Ecto neural progenitor cell (in vitro differentiated cells): Measurements from ENCODE around the gene PTPRG.
"Not testable (repeated sequence)": the region's sequence is repeated elsewhere in the genome, so short reads cannot be mapped to it uniquely, and the experiment has no call there.

Experiments
- DNase-seq: peaks from one replicate; pipeline ENCODE4 v3.0.0-alpha.2; 2018; ENCODE audit warnings: low spot score

The PTPRG gene

GRCh38 chr3:61561374-61562041, at the start of gene PTPRG:
Gene PTPRG (plus strand): TSS chr3:61561571. CDS start chr3:61562288, 717 bp downstream.
- DNase-seq = no peak

DNA sequence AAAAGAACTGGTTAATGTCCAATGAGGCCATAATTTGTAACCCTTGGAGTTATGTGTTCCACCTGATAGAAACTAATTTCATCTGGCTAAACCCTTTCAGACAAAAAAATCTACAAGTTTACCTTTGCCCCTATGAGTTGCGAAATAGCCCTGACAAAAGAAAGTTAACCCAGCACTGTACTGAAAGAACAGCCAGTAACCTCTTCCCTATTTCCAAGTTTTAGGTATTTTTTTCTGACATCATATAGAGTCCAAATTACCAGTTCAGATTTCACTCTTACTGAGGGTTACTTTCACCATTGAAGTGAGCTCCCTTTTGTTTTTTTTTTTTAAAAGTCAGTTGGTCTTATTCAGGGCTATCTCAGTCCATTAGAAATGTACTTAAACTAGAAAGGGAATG, 42.8 kb upstream of the PTPRG start:
- DNase-seq = no peak

- no peak for DNase-seq
These were observed 40.3 kb upstream of the PTPRG start for GRCh38 chr3:61520966-61521628.

GRCh38 chr3:61522060-61522459, 39.3 kb upstream of the PTPRG start:
- no peak for DNase-seq

DNA sequence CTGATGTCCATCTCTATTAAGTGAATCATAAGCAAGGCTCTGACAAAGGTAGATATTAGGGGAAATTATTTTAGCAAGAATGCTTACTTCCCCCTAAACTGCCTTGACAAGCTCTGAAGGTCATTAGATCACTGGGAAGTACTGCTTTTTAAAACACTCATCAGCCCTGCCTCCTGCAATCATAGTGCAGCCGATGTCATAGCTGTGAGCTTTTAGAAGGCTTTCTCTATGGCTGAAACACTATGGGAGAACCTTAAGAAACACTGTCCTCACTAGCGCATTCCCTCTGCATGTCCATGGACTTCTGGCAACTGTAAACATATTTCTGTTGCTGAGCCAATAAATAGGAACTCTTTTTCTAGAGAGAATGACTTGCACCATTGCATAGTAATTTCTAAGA, 38.7 kb upstream of the PTPRG start:
- no peak for DNase-seq

DNA sequence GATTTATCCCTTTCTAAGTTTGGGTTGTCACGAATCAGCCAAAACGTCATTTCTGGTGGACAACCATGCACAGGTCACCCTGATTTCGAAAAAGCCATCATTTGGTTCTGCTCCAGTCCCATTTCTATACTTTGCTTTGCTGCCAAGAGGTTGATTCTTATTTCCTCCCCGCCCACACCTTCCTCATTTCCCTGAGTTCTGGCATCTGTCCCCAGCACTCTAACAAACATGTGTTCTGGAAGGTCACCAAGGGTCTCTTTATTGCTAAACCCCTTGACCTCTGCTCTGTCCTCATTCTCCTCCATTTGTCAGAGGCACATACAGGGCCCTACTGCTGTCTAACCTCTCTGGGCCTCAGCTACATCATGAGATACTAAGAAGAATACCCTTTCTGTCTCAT, 36.4 kb upstream of the PTPRG start:
- DNase-seq = no peak

DNA sequence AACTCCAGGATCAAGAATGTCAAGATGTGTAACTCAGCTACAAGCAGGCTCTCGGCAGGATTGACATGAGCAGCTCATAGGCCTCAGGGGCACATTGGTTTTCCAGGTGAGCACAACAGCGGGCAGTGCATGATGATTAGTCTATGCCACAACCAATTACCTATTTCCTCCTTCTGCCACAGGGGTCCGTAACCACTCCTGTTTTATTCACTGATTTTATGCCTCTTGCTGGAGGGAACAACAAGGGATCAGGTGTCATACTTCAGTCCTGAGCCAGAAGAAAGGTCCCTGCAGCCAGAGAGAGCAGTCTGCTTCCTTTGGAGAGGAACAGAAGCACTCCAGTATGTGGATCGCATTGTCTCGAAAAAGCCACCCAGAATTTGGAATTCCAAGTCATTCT, 35.1 kb upstream of the PTPRG start:
- no peak for DNase-seq

GRCh38 chr3:61527011-61527410, 34.4 kb upstream of the PTPRG start:
- no peak for DNase-seq

GRCh38 chr3:61530355-61530754, 31.0 kb upstream of the PTPRG start:
- DNase-seq = no peak

DNA sequence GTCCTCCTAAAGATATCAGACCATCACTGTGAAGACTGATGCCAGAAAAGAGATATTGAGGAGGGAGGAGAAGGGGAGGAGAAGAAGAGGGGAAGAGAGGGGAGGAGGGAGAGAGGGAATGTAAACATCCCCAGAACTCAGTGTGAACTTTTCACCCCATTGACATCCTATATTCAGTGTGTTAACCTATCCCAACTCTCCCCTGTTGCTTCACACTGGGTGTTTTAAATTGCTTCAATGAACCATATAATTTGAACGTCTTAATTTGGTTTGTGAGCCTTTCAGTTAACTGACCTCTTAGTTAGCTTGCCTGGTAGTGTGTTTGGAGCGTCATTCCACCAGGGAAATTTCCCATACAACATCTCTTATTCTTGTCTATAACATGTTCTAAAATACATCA, 29.8 kb upstream of the PTPRG start:
- DNase-seq = no peak

- DNase-seq = no peak
These were observed 28.5 kb upstream of the PTPRG start for GRCh38 chr3:61532739-61533500.

- no peak for DNase-seq
These were observed 25.5 kb upstream of the PTPRG start for GRCh38 chr3:61535826-61536225.

GRCh38 chr3:61537366-61537765, 24.0 kb upstream of the PTPRG start:
- DNase-seq = no peak

- no peak for DNase-seq
These were observed 22.9 kb upstream of the PTPRG start for GRCh38 chr3:61538486-61538885.

DNA sequence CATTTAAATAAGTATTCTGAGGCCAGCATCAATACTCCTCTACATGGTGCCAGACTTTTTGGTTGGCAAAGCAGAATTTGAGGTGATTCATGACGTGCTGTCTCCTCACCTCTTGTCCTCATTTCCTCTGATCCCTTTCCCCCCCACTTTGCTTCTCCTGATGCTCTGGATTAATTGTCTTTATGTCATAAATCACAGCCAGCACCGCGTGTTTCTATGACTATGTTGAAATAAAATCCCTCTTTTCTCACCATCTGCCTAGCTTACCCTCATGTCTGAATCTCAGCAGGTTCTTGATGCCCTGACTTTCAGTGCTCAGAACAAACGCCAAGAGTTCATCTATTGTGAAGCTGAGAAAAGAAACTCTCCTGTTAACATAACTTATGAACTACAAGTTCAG, 19.7 kb upstream of the PTPRG start:
- no peak for DNase-seq

GRCh38 chr3:61545716-61546115, 15.7 kb upstream of the PTPRG start:
- DNase-seq = no peak

GRCh38 chr3:61547625-61548024, 13.7 kb upstream of the PTPRG start:
- DNase-seq = no peak

GRCh38 chr3:61552704-61553103, 8.7 kb upstream of the PTPRG start:
- DNase-seq = not testable (repeated sequence)

- no peak for DNase-seq
These were observed 2.1 kb upstream of the PTPRG start for GRCh38 chr3:61559136-61559731.

GRCh38 chr3:61560517-61561373, 626 bp upstream of the PTPRG start:
- DNase-seq = peak; percentile 90

- DNase-seq = peak; percentile 60
These were observed 810 bp downstream of the PTPRG start for GRCh38 chr3:61562042-61562720.
